H1 (cell line): ENCODE data around the gene MTMR2. TPM values are rescaled to one million over a fixed set of nuclear protein-coding genes. Genes with fewer than 3 reads are reported as not detected.
A peak's percentile ranks its signal among the peaks of the same experiment; 100 is the strongest.

ENCODE experiments used
- CTCF ChIA-PET: fragments of 300-600 bp; sonication (Branson Sonifier 250); formaldehyde crosslinking; loops from one replicate; lab custom pipeline; 2021; ENCODE audit not compliant: partially characterized antibody; lab: Charles Lee
- POLR2A ChIA-PET: fragments of 300-600 bp; sonication (Branson Sonifier 250); formaldehyde crosslinking; loops from one replicate; lab custom pipeline; 2021; ENCODE audit warnings: inconsistent platforms; ENCODE audit not compliant: partially characterized antibody; lab: Charles Lee
- DNase-seq, 2 experiments: peaks; one replicate each; pipeline versions ENCODE4 v3.0.0 to v3.0.0-alpha.2; 2010 to 2022; ENCODE audit warnings: low spot score in 2 of 2, low read depth in 1 of 2, mixed read lengths in 1 of 2
- FAIRE-seq: peaks from 2 replicates; lab custom pipeline; 2011; peaks lifted over from hg19 to GRCh38; lab: Jason Lieb, UNC
- H2AFZ ChIP-seq: 2 replicates; pipeline ENCODE4 v1.8.1; 2012; ENCODE audit warnings: low read length, inconsistent platforms
- H2AK5ac ChIP-seq: 2 replicates; pipeline ENCODE4 v1.6.1; 2013; ENCODE audit warnings: low read depth, low read length
- H2BK120ac ChIP-seq: replicated peaks from 2 replicates; pipeline ENCODE3; 2013; ENCODE audit warnings: low read depth, low read length, inconsistent platforms
- H2BK12ac ChIP-seq: 2 replicates; pipeline ENCODE4 v1.6.1; 2013; ENCODE audit warnings: low read depth, low read length
- H2BK15ac ChIP-seq: 2 replicates; pipeline ENCODE4 v1.6.1; 2013; ENCODE audit warnings: low read length
- H2BK20ac ChIP-seq: 2 replicates; pipeline ENCODE4 v1.6.1; 2013; ENCODE audit warnings: low read length
- H2BK5ac ChIP-seq: 2 replicates; pipeline ENCODE4 v1.6.1; 2013; ENCODE audit warnings: low read depth, low read length
- H3K14ac ChIP-seq: 2 replicates; pipeline ENCODE4 v1.6.1; 2013; ENCODE audit warnings: inconsistent platforms; ENCODE audit not compliant: insufficient read length
- H3K18ac ChIP-seq: 2 replicates; pipeline ENCODE4 v1.6.1; 2013; ENCODE audit warnings: low read length; ENCODE audit errors: extremely low read depth
- H3K23ac ChIP-seq: 2 replicates; pipeline ENCODE4 v1.6.1; 2013; ENCODE audit warnings: inconsistent platforms; ENCODE audit not compliant: insufficient read length
- H3K23me2 ChIP-seq: 2 replicates; pipeline ENCODE4 v1.6.1; 2013; ENCODE audit warnings: low read depth, low read length
- H3K27ac ChIP-seq: 2 replicates; pipeline ENCODE4 v1.6.1; 2011; ENCODE audit warnings: low read depth, low read length, inconsistent platforms
- H3K27me3 ChIP-seq, 4 experiments: replicated peaks in 1 of 4; 1 replicate in 1 of 4; 2 replicates in 3 of 4; pipeline versions ENCODE4 v1.6.1 to v1.8.1; 2011 to 2013; ENCODE audit warnings: low read length in 3 of 4, mild to moderate bottlenecking in 3 of 4, inconsistent platforms in 2 of 4, mixed read lengths in 2 of 4, moderate library complexity in 1 of 4; ENCODE audit not compliant: control insufficient read depth in 3 of 4, insufficient read depth in 3 of 4; ENCODE audit errors: extremely low read depth in 1 of 4
- H3K36me3 ChIP-seq, 4 experiments: 2 replicates each; pipeline versions ENCODE4 v1.6.1 to v1.8.1; 2011 to 2013; ENCODE audit warnings: mild to moderate bottlenecking in 4 of 4, low read length in 3 of 4, moderate library complexity in 2 of 4, control low read depth in 1 of 4, inconsistent platforms in 1 of 4; ENCODE audit not compliant: insufficient read depth in 4 of 4, control insufficient read depth in 2 of 4
- H3K4ac ChIP-seq: replicated peaks from 2 replicates; pipeline ENCODE3; 2013; ENCODE audit warnings: low read length, low read depth, mixed read lengths, inconsistent platforms; ENCODE audit not compliant: insufficient read length
- H3K4me1 ChIP-seq, 4 experiments: replicated peaks in 1 of 4; 1 replicate in 1 of 4; 2 replicates in 3 of 4; pipeline versions ENCODE4 v1.6.1 to v1.8.1; 2011 to 2013; ENCODE audit warnings: low read length in 3 of 4, inconsistent platforms in 2 of 4, mixed read lengths in 1 of 4; ENCODE audit not compliant: insufficient read depth in 4 of 4, control insufficient read depth in 3 of 4
- H3K4me2 ChIP-seq, 2 experiments: 2 replicates each; pipeline versions ENCODE4 v1.6.1 to v1.8.1; 2011 to 2013; ENCODE audit warnings: low read depth in 2 of 2, low read length in 2 of 2, control low read depth in 1 of 2, inconsistent platforms in 1 of 2, mild to moderate bottlenecking in 1 of 2; ENCODE audit not compliant: insufficient read depth in 1 of 2
- H3K4me3 ChIP-seq, 4 experiments: fragments of 200-600, 300-600 bp in 1 of 4; sonication (generic), shearing (Covaris generic), sonication (Bioruptor Twin) in 1 of 4; 2 replicates each; pipeline versions ENCODE4 v1.5.1 to v1.8.1; 2011 to 2016; ENCODE audit warnings: low read length in 4 of 4, low read depth in 3 of 4, control low read depth in 2 of 4, inconsistent platforms in 2 of 4, mild to moderate bottlenecking in 2 of 4, mixed read lengths in 1 of 4, moderate library complexity in 1 of 4; ENCODE audit not compliant: insufficient read depth in 2 of 4; ENCODE audit errors: extremely low read depth in 1 of 4
- H3K56ac ChIP-seq: replicated peaks from 2 replicates; pipeline ENCODE3; 2013; ENCODE audit warnings: low read depth, mild to moderate bottlenecking, mixed read lengths, low read length, inconsistent platforms; ENCODE audit not compliant: insufficient read length
- H3K79me1 ChIP-seq: 2 replicates; pipeline ENCODE4 v1.6.1; 2013; ENCODE audit warnings: low read depth, low read length, control low read depth
- H3K79me2 ChIP-seq, 2 experiments: 2 replicates each; pipeline versions ENCODE4 v1.6.1 to v1.8.1; 2012 to 2013; ENCODE audit warnings: low read length in 2 of 2, mild to moderate bottlenecking in 2 of 2, inconsistent platforms in 1 of 2; ENCODE audit not compliant: insufficient read depth in 2 of 2, control insufficient read depth in 1 of 2
- H3K9ac ChIP-seq, 4 experiments: replicated peaks in 1 of 4; 1 replicate in 1 of 4; 2 replicates in 3 of 4; pipeline versions ENCODE4 v1.6.1 to v1.8.1; 2011 to 2013; ENCODE audit warnings: low read depth in 3 of 4, low read length in 3 of 4, control low read depth in 2 of 4, mild to moderate bottlenecking in 2 of 4, moderate library complexity in 2 of 4, inconsistent platforms in 1 of 4; ENCODE audit errors: extremely low read depth in 1 of 4
- H3K9me3 ChIP-seq, 2 experiments: 2 replicates each; pipeline versions ENCODE4 v1.6.1 to v1.8.1; 2012 to 2013; ENCODE audit warnings: mild to moderate bottlenecking in 2 of 2, moderate library complexity in 2 of 2, control low read depth in 1 of 2, inconsistent platforms in 1 of 2, low read depth in 1 of 2, low read length in 1 of 2, mixed read lengths in 1 of 2; ENCODE audit not compliant: insufficient read depth in 2 of 2
- H4K20me1 ChIP-seq, 2 experiments: replicated peaks in 1 of 2; 2 replicates each; pipeline versions ENCODE3 to v1.8.1; 2011 to 2013; ENCODE audit warnings: inconsistent platforms in 2 of 2, low read length in 2 of 2, mild to moderate bottlenecking in 1 of 2; ENCODE audit not compliant: insufficient read depth in 2 of 2, control insufficient read depth in 1 of 2
- H4K5ac ChIP-seq: 2 replicates; pipeline ENCODE4 v1.6.1; 2013; ENCODE audit warnings: low read length, low read depth, mixed read lengths, inconsistent platforms; ENCODE audit not compliant: insufficient read length
- H4K8ac ChIP-seq: 2 replicates; pipeline ENCODE4 v1.8.0; 2013; ENCODE audit warnings: mild to moderate bottlenecking, moderate library complexity, low read length, inconsistent platforms; ENCODE audit not compliant: insufficient read depth; ENCODE audit errors: extremely low read depth
- H4K91ac ChIP-seq: replicated peaks from 2 replicates; pipeline ENCODE3; 2013; ENCODE audit warnings: low read length, mixed read lengths, inconsistent platforms; ENCODE audit not compliant: insufficient read length
- CBX8 ChIP-seq: fragments of 300-800, 300-1000 bp; sonication (generic); IDR thresholded peaks from 2 replicates; pipeline ENCODE4 v1.7.1; 2016; ENCODE audit warnings: low read depth, low read length, borderline replicate concordance
- CREB1 ChIP-seq: IDR thresholded peaks from 2 replicates; pipeline ENCODE4 v1.6.1; 2012; ENCODE audit warnings: inconsistent platforms
- EGR1 ChIP-seq: IDR thresholded peaks from 2 replicates; pipeline ENCODE4 v1.6.1; 2011; ENCODE audit warnings: low read depth, low read length, borderline replicate concordance
- GABPA ChIP-seq: IDR thresholded peaks from 2 replicates; pipeline ENCODE4 v1.6.1; 2011; ENCODE audit warnings: mild to moderate bottlenecking, low read length, moderate library complexity, borderline replicate concordance; ENCODE audit not compliant: insufficient read depth
- KDM5A ChIP-seq: fragments of 200-600 bp; IDR thresholded peaks from 2 replicates; pipeline ENCODE4 v1.7.1; 2012; ENCODE audit warnings: mild to moderate bottlenecking, low read length, inconsistent platforms, mixed read lengths
- SAP30 ChIP-seq: fragments of 300-600 bp; sonication (generic); IDR thresholded peaks from 2 replicates; pipeline ENCODE4 v1.7.1; 2012; ENCODE audit warnings: low read length, moderate library complexity, mild to moderate bottlenecking, inconsistent platforms; ENCODE audit not compliant: insufficient read depth, insufficient replicate concordance
- SIN3A ChIP-seq, 2 experiments: IDR thresholded peaks in 1 of 2; conservative IDR thresholded peaks in 1 of 2; 2 replicates each; pipeline ENCODE4 v1.6.1; 2011 to 2012; ENCODE audit warnings: low read length in 2 of 2, improper control_type of control experiment in 1 of 2, low read depth in 1 of 2, mild to moderate bottlenecking in 1 of 2
- SIX5 ChIP-seq: IDR thresholded peaks from 2 replicates; pipeline ENCODE4 v1.6.1; 2011; ENCODE audit warnings: mild to moderate bottlenecking, low read depth, low read length
- SUZ12 ChIP-seq: fragments of 200-600 bp; sonication (generic); IDR thresholded peaks from 2 replicates; pipeline ENCODE4 v1.6.1; 2012; ENCODE audit warnings: mild to moderate bottlenecking, inconsistent platforms, low read length, moderate library complexity, mixed read lengths
- ZNF274 ChIP-seq: IDR thresholded peaks from 2 replicates; pipeline ENCODE4 v1.7.0; 2012; ENCODE audit warnings: low read length, borderline replicate concordance; ENCODE audit errors: extremely low read depth
- WGBS, 2 experiments: shearing (Covaris generic) in 1 of 2; methylation state at CpG; one replicate each; pipeline versions ENCODE4 v1.1.6 to v1.1.7; 2013 to 2015; ENCODE audit warnings: low lambda C conversion rate in 2 of 2, mixed read lengths in 2 of 2, inconsistent platforms in 1 of 2, low coverage in 1 of 2, missing lambda C conversion rate in 1 of 2; ENCODE audit not compliant: insufficient replicate concordance in 2 of 2, insufficient coverage in 1 of 2, insufficient read length in 1 of 2; ENCODE audit errors: extremely low coverage in 1 of 2, missing lambda C conversion rate in 1 of 2; 5-methylcytosine and 5-hydroxymethylcytosine counted together
- polyA plus RNA-seq, 7 experiments: library from polyadenylated mRNA; depleted of rRNA in 3 of 7; stranded (reverse) in 5 of 7; unstranded in 2 of 7; fragments of >200 nt in 5 of 7; fragments of 200-250 nt in 2 of 7; gene quantifications; 1 replicate in 5 of 7; 2 replicates in 1 of 7; 4 replicates in 1 of 7; pipeline versions ENCODE4 v1.2.1 to v1.2.3, GENCODE V29; 2011 to 2013; ENCODE audit warnings: missing spikeins in 2 of 7, mixed read lengths in 2 of 7
- total RNA-seq: library from RNA; stranded (reverse); fragmentation: NEBNext Ultra II Directional; extraction: Animal tissue kit (Norgen Biotek cat#: 25700); gene quantifications from 2 replicates; pipeline ENCODE4 v1.2.1, GENCODE V29; 2021
- TF ChIP-seq, protein P1 (sequence below): IDR thresholded peaks from 2 replicates; pipeline ENCODE4 v1.6.1; 2012; ENCODE audit warnings: inconsistent platforms

Gene MTMR2
- total and polyA plus RNA-seq, 2 of the 8 experiments (the other 6 are each of a cell fraction or from before 2014, with no cell fraction given) = 16.7 to 52.9 TPM

DNA sequence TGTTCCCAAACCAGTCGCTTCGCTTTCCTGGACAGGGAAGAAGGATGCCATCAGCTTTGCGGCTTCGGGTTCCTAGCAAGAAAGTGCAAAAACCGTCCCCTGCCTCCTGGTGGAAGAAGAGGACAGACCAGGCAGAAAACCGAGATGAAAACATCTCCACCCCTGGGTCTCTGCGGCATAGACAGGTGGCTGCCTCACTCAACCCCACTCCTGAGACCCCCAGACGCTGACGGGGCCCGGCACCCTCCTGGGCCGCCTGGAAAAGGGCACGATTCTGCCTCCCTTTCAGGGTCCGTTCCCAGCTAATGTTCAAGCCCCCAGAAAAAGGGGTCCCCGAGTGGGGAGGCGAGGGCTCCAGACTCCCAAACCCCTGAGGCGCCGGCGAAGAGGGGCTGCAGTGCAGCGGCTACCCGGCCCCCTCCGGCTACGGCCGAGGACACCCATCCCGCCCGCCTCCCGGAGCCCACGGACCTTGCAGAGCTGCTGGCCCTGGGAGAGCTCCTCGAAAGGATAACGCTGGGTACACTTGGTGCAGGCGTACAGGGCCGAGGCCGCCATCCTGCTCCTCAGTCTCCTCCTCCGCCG, 134.9 kb downstream of the MTMR2 start:
- H3K4me1 ChIP-seq = peaks cover 0 to 9% (median 0%) of the 10 kb centered on the region in 4 experiments; a peak in 1 of 7 replicates
- DNase-seq (peak in 1 of 2 experiments; percentile 2), FAIRE-seq (no peak)
- no peak overlapping the region for H2BK120ac ChIP-seq
- H3K23ac ChIP-seq = no peak overlapping the region
- no peak overlapping the region for H3K18ac ChIP-seq
- no peak overlapping the region for H2AFZ ChIP-seq
- H3K79me1 ChIP-seq = no peaks in the 10 kb centered on the region
- peak overlapping the region; percentile 68 to 76 for H3K4me2 ChIP-seq
- peak overlapping the region; percentile 98 for H3K27ac ChIP-seq
- no peak overlapping the region for H3K4ac ChIP-seq
- ChIA-PET POLR2A (interaction anchor here (0.8 to 2.9 kb wide), 12 partner anchors 11 to 639 kb away, joined by 3 to 20 read pairs (median 4); partner anchors contain the start of genes CCDC82 and JRKL), CTCF (interaction anchor here (0.6 to 1.5 kb wide), 10 partner anchors 9 to 646 kb away, joined by 3 to 6 read pairs (median 4); no protein-coding TSS in a partner anchor)
- H3K4me3 ChIP-seq = peak overlapping the region; percentile 84 to 95 (median 92)
- H2BK20ac ChIP-seq = no peak overlapping the region
- no peak overlapping the region for H2BK15ac ChIP-seq
- no peak overlapping the region for H4K91ac ChIP-seq
- no peaks in the 10 kb centered on the region for H3K9me3 ChIP-seq
- H4K5ac ChIP-seq = peak overlapping the region; percentile 55
- H3K23me2 ChIP-seq = peaks cover 6% of the 10 kb centered on the region
- H3K27me3 ChIP-seq = no peaks in the 10 kb centered on the region
- H2AK5ac ChIP-seq = no peak overlapping the region
- H2BK12ac ChIP-seq = no peak overlapping the region
- H4K8ac ChIP-seq = peak overlapping the region; percentile 95
- peak overlapping the region; percentile 47 for H3K56ac ChIP-seq
- peaks cover 0 to 7% of the 10 kb centered on the region in 2 experiments for H4K20me1 ChIP-seq
- peaks cover 6 to 31% (median 15%) of the 10 kb centered on the region in 4 experiments; a peak in 6 of 8 replicates for H3K36me3 ChIP-seq
- H3K79me2 ChIP-seq = peaks cover 15 to 49% of the 10 kb centered on the region in 2 experiments
- WGBS, 2 experiments = 3% methylated on average over 25 of the region's 34 CpGs; no CpG with 5 or more reads in 1 of the 2 experiments
- peak overlapping the region; percentile 93 to 99 (median 98) for H3K9ac ChIP-seq
- no peak overlapping the region for H3K14ac ChIP-seq
- peak overlapping the region; percentile 97 for H2BK5ac ChIP-seq
- TF ChIP-seq EGR1 (no peak), GABPA (no peak), CBX8 (no peak), SIN3A (conservative IDR thresholded peaks at IDR 0.05 in 1 of 2, IDR thresholded peaks at IDR 0.05 in 1 of 2; ENCODE audit: low read depth in 1 of 2, low read length in 2 of 2) (no peak; a peak in 1 of 4 replicates), CREB1 (no peak; the same call in 1 of the 2 replicates), SUZ12 (no peak), SAP30 (peak; percentile 59), SIX5 (no peak), ZNF274 (no peak), KDM5A (no peak)
- TF ChIP-seq, protein P1, sequence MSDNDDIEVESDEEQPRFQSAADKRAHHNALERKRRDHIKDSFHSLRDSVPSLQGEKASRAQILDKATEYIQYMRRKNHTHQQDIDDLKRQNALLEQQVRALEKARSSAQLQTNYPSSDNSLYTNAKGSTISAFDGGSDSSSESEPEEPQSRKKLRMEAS = no peak; the same call in 1 of the 2 replicates
